SHP77 treated with DMSO at 0.1 percent for 48 hours (cell line): ENCODE results near the gene NMRAL1.

ENCODE experiments used
- DNase-seq: peaks from one replicate; lab custom pipeline; 2025; lab: John Stamatoyannopoulos, UW

Gene NMRAL1

GRCh38 chr16:4505356-4506147, 31.1 kb upstream of the NMRAL1 start:
- DNase-seq = no peak

- DNase-seq = no peak
These were observed 26.6 kb upstream of the NMRAL1 start for GRCh38 chr16:4501071-4501478.

DNA sequence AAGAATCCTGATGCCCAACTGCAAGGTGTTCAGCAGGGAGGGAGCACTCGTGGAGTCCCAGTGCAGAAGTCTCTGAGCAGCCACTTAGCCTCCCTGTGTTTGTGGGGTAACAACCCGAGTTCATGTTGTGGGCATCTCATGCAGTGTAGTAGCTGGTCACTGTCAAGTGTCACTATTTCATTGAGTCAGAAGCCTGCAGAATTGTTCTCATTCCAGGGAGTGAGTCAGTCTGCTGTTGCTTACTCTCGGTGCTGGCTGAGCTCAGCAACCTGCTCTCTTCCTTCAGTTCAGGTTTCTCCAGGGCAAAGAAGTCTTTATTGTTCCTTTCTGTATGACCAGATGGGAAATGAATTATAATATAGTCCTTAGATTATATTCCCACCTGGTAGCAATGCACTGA, 25.8 kb upstream of the NMRAL1 start:
- no peak for DNase-seq

- DNase-seq = no peak
These were observed 24.8 kb upstream of the NMRAL1 start for GRCh38 chr16:4499196-4499555.

DNA sequence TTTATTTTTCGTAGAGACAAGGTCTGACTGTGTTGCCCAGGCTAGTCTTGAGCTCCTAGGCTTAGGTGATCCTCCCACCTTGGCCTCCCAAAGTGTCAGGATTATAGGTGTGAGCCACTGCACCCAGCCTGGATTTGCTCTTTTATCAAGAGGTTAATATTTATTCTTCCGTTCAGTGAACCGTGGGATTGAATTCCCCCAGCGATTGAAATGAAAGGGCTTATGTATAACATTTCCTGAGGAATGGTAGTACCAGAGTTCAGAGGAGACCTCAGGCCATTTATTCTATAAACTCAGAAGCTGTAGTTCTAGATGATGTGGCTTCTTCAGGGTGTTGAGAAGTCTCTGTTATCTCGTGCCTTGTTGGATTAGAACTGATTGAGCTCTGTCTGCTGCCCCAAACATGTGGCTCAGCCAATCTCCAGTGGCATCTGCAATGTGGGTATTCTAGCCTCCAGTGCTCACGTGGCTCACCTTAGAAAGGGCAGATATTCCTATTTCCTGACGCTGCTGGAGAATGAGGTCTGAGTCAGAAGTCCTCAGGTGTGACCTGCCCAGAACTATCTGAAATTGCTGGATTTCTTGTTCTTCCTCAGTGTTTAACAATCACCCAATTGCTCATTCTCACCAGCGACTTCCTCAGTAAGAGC, 24.2 kb upstream of the NMRAL1 start:
- no peak for DNase-seq

DNA sequence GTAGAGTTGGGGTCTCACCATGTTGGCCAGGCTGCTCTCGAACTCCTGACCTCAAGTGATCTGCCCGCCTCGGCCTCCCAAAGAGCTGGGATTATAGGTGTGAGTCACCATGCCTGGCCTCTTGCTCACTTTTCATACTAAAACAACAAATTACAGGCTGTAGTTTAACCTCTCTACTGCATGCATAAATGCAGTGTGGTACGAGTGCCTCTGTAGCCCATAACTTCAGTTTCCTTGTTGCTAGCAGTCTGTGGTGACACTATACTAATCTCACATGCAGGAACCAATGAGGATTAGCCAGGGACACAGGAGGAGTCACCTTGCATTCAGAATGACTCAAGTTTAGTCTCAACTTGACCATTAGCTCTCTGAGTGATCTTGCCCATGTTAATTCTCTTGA, 21.9 kb upstream of the NMRAL1 start:
- DNase-seq = no peak

GRCh38 chr16:4495766-4496165, 21.3 kb upstream of the NMRAL1 start:
- no peak for DNase-seq

GRCh38 chr16:4494746-4495490, 20.5 kb upstream of the NMRAL1 start:
- DNase-seq = no peak

- no peak for DNase-seq
These were observed 17.5 kb upstream of the NMRAL1 start for GRCh38 chr16:4491898-4492297.

DNA sequence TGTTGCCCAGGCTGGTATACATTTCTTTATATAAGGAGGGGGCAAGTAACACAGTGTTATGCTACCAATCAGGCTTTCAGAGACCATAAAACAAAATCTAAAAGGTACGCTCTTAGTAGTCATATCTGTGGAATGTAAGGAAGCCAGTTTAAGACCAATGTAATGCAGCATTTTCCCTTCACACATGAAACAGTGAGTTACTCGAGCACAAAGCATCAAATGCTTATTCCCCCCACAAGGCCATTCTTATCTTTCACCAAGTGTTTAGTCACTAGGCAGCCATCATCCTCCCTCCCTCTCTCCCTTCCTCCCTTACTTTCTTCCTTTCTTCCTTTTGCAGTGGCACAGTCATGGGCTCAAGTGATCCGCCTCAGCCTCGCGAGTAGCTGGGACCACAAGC, 14.6 kb upstream of the NMRAL1 start:
- DNase-seq = no peak

GRCh38 chr16:4488499-4488967, 14.1 kb upstream of the NMRAL1 start:
- no peak for DNase-seq

DNA sequence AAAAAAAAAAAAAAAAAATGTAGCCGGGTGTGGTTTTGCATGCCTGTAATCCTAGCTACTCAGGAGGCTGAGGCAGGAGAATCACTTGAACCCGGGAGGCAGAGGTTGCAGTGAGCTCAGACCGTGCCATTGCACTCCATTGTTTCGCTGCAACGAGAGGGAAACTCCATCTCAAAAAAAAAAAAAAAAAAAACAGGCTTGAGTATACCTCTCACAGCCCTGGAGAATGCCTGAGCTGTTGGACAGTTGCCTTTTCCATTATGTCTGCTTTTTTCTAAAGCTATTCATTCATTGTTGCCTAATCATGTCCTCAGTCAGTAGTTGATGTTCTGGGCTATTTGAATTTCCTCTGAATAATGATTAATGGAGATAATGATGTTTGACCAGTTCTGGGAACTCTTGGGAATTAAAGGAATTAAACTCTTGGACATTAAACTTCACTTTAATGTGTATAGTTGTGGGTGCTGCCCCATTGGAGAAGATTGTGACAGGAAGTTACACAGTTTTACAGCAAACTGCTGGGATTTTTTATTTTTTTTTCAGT, 13.6 kb upstream of the NMRAL1 start:
- no peak for DNase-seq

GRCh38 chr16:4486126-4486893, 11.9 kb upstream of the NMRAL1 start:
- DNase-seq = no peak

DNA sequence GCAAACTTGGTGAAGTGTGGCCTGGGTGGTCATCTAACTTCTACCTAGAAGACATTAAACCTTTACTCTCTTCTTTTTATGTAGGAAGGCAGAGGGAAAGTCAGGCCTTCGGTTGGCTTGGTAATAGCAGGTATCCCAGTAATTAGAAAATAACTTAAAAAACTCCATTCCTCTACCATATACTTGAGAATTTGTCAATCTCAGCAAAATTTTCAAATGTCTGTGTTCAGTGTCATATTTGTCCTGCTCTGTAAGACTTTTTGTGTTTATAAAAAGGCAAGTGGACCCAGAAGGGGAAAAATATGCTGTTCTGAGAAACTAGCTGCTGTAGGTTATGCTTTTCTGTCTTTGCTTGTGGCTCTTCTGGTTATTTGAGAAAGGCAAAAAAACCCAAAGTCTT, 7.5 kb upstream of the NMRAL1 start:
- DNase-seq = no peak

DNA sequence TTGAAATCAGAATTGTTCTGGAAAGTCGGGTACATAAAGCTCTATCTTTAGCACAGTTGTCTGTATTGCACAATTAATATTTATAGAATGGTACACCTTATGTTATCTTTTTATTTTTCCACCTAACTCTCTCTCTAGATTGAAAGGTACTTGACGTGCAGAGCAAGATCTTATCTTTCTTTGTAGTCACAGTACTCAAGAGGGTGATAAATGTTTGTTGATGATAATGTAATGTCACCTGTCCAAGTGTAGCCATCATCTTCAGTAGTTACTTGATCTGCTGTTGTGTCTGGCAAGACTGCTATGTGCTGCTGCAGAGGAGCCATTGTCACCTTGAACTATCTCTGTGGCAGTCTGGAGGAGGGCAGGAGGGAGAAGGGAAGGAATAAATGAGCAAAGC, 7.1 kb upstream of the NMRAL1 start:
- DNase-seq = no peak

DNA sequence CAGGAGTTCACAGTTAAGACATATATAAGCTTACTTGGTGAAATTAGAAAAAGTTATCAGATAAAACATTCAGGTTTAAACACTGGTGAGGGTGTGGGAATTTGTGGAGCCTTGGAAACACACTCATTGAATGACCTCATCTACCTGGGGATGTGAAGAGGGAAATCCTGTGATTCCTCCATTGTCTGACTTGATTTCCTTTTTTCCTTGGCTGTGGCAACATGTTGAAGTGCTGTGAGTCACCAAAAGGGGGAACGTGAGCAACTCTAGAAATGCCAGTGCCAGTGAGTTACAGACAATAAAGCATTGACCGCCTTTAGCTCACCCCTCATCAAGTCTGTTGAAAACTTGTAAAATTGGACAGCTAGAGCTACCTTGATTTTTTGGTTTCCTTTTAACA, 3.5 kb upstream of the NMRAL1 start:
- DNase-seq = peak; percentile 6

DNA sequence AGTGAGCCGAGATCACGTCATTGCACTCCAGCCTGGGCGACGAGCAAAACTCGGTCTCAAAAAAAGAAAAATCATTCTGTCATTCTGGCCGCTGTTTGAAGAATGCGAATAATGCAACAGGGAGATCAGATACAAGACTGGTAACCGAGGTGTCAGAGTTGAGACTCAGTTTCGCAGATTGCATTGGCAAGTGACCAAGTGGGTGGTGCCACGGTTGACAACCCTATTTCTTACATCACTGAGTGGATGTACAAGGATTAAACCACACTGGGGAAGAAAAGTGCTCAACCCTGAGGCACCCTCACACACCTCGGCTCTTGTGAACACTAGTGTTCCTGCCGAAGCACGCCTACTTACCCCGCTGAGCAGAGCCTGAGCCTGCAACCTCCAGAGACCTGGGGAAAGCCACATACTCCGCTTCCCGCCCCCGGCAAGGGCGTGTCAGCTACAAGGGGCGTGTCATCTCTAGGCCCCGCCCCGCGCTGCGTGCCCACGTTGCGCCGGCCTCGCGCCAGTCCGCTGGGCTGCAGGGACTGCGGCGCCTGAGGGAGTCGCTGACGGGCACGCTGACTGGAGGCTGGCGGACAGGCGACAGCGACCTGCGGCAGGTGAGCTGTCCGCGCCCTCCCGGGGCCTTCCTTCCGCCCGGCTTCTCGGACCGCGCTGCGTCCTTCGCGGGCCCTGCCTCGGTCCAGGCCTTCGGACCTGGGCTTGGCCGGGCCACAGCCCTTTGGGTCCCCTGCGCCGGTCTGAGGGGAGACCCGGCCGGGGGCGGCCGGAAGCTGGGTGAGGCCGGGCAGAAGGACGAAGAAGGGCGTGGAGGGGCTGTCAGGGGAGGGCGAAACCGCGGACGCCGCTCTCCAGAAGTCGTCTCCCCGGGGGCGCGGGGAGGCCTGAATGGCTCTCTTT, 1.7 kb upstream of the NMRAL1 start, which contains the start of gene HMOX2:
TSS of gene HMOX2 (plus strand) at position 519 of the 909 bp plus-strand sequence. CDS start 29,127 bp downstream, outside the sequence.
- peak; percentile 89 for DNase-seq

DNA sequence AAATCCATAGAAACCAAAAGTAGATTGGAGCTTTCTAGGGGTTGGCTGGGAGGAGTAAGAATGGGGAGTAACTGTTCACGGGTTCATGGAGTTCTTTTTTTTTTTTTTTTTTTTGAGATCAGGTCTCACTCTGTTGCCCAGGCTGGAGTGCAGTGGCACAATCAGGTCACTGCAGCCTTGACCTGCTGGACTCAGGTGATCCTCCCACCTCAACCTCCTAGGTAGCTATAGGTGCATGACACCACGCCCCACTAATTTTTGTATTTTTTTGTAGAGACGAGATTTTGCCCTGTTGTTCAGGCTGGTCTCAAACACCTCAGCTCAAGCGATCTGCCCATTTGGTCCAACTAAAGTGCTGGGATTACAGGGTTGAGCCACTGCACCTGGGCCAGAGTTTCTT, 1.5 kb downstream of the NMRAL1 start:
- DNase-seq = no peak

GRCh38 chr16:4471869-4472268, 2.6 kb downstream of the NMRAL1 start:
- no peak for DNase-seq

- DNase-seq = no peak
These were observed 5.5 kb downstream of the NMRAL1 start for GRCh38 chr16:4468972-4469371.

- DNase-seq = no peak
These were observed 6.5 kb downstream of the NMRAL1 start for GRCh38 chr16:4467916-4468315.
